ENCODE data around the gene UTS2.

- TF ChIP-seq, protein P1, sequence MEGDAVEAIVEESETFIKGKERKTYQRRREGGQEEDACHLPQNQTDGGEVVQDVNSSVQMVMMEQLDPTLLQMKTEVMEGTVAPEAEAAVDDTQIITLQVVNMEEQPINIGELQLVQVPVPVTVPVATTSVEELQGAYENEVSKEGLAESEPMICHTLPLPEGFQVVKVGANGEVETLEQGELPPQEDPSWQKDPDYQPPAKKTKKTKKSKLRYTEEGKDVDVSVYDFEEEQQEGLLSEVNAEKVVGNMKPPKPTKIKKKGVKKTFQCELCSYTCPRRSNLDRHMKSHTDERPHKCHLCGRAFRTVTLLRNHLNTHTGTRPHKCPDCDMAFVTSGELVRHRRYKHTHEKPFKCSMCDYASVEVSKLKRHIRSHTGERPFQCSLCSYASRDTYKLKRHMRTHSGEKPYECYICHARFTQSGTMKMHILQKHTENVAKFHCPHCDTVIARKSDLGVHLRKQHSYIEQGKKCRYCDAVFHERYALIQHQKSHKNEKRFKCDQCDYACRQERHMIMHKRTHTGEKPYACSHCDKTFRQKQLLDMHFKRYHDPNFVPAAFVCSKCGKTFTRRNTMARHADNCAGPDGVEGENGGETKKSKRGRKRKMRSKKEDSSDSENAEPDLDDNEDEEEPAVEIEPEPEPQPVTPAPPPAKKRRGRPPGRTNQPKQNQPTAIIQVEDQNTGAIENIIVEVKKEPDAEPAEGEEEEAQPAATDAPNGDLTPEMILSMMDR (IDR thresholded peaks at IDR 0.05), result no peak
- no peak for TF ChIP-seq ZFX (IDR thresholded peaks at IDR 0.05; ENCODE audit: borderline replicate concordance)
Measured at GRCh38 chr1:7811476-7811875, 41.4 kb downstream of the UTS2 start.
